Measurements from ENCODE around the gene PRMT9.

DNA sequence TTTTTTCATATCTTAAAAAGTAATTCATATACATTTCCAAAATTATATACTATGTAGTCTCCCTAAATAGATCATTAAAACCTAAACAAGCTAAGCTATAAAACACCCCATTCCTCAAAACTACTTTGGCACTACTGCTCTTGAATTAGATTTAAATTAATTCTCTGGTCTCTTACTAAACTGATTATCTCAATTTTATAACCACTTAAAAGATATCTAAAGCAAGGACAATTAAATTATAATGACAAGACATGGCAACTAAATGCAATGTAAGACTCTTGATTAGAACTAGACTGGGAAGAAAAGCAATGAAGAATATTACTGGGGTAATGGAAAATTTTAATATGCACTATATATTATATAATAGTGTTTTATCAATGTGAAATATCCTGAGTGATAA lies 38.9 kb downstream of the PRMT9 start:
- TF ChIP-seq EZH2 (IDR thresholded peaks at IDR 0.05; ENCODE audit: insufficient read depth, poor library complexity, severe bottlenecking), result no peak
- TF ChIP-seq EZH2phosphoT487 (IDR thresholded peaks at IDR 0.05; ENCODE audit: insufficient read depth, low read depth), result no peak
